Esophagus squamous epithelium (tissue), 4 donors: ENCODE measurements around the gene MARCHF5.

Experiments used
- POLR2A ChIP-seq, 4 donors: fragments of 450-650 bp; IDR thresholded peaks; one replicate each; pipeline ENCODE4 v1.6.1; 2017; ENCODE audit warnings: antibody characterized with exemption in 4 of 4, mild to moderate bottlenecking in 4 of 4, moderate library complexity in 3 of 4
- TF ChIP-seq, protein P1 (sequence below), 6 experiments: fragments of 450-650 bp in 4 of 6; fragments of 200-600 bp in 2 of 6; sonication (generic) in 2 of 6; IDR thresholded peaks; one replicate each; pipeline ENCODE4 v1.5.1; 2016 to 2019; ENCODE audit warnings: antibody characterized with exemption in 6 of 6, mild to moderate bottlenecking in 4 of 6, moderate library complexity in 4 of 6

GRCh38 chr10:92305133-92306072, 14.4 kb downstream of the MARCHF5 start:
- TF ChIP-seq, protein P1, sequence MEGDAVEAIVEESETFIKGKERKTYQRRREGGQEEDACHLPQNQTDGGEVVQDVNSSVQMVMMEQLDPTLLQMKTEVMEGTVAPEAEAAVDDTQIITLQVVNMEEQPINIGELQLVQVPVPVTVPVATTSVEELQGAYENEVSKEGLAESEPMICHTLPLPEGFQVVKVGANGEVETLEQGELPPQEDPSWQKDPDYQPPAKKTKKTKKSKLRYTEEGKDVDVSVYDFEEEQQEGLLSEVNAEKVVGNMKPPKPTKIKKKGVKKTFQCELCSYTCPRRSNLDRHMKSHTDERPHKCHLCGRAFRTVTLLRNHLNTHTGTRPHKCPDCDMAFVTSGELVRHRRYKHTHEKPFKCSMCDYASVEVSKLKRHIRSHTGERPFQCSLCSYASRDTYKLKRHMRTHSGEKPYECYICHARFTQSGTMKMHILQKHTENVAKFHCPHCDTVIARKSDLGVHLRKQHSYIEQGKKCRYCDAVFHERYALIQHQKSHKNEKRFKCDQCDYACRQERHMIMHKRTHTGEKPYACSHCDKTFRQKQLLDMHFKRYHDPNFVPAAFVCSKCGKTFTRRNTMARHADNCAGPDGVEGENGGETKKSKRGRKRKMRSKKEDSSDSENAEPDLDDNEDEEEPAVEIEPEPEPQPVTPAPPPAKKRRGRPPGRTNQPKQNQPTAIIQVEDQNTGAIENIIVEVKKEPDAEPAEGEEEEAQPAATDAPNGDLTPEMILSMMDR (IDR thresholded peaks at IDR 0.05): no peak
- TF ChIP-seq POLR2A (IDR thresholded peaks at IDR 0.05): no peak
